GM19467 (cell line): ENCODE measurements around the gene CRELD2.

Experiments
- ATAC-seq: cut with Tn5 transposase; IDR thresholded peaks from one replicate; pipeline ENCODE4 v1.9.1; 2021; ENCODE audit warnings: mild to moderate bottlenecking, moderate library complexity; ENCODE audit not compliant: unreplicated experiment

CRELD2 gene

GRCh38 chr22:49928555-49929210, 10.2 kb downstream of the CRELD2 start:
- ATAC-seq = no peak

- ATAC-seq = no peak
Measured at GRCh38 chr22:49929211-49929979, 11.0 kb downstream of the CRELD2 start.

DNA sequence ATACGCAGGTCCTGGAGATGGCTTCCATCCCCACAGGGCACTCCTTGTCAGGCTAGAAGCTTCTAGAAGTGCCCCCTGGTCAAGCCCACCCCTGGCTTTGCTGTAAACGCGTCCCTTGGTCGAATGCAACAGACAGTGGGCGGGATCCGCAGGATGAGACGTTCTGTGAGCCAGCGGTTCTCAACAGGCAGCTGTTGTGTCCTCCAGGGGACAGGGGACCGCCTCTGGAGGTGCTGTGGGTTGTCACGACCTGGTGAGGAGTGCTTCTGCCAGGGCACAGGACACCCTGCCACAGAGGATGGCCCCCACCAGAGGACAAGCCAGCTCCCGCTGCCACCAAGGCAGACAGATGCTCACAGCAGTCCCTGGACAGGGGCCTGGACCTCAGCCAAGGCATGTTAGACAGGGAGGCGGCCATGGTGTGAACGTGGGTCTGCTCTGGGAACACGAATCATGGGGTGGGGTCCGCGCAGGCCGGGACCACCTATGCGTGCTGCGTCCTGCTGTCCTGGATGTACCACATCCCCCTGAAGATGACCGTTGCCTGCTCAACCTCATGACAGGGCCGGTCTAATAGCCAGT, 11.7 kb downstream of the CRELD2 start:
- no peak for ATAC-seq

GRCh38 chr22:49930596-49931412, 12.4 kb downstream of the CRELD2 start:
- ATAC-seq = no peak

DNA sequence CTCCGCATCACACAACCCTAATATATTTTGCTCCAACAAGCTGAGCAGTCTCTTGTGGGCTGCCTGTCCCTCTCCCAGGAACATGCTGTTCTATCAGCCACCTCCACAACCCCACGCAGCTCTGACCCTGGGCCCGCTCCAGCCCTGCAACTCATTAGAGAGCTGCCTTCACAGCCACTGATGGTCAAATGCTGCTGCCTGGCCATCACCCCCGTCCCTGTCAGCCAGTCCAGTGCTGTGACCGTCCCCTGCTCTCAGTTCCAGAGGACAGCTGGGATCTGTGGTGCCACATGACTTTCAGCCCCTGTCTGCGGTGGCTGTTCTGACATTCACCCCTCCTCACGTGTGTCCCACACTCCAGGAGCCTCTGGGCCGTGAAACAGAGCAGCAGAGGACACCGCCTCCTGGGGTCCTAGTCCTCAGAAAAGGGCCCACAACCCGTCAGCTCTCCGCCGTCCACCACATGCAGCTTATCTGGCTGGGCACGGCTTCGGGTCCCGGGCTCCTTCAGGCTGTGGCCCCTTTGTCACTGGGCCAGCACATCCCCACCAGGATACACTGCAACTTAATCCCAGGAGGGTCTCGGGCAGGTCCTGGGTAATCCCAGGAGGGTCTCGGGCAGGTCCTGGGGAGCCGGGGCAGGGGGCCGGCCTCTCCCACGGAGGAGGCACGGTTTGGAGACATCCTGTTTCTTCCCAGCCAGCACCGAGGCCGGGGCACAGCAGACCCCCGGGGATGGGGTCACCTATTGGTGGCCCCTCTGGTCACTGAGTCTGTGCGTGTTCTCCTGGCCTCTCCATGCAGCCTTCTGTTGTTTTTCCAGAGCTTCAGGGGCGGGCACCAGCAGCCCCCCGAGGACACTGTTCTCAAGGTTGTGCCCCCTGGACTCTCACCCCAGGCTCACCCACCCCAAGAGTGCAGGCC, 15.1 kb downstream of the CRELD2 start:
- ATAC-seq = no peak

- ATAC-seq = no peak
Measured at GRCh38 chr22:49934160-49934890, 15.9 kb downstream of the CRELD2 start.

DNA sequence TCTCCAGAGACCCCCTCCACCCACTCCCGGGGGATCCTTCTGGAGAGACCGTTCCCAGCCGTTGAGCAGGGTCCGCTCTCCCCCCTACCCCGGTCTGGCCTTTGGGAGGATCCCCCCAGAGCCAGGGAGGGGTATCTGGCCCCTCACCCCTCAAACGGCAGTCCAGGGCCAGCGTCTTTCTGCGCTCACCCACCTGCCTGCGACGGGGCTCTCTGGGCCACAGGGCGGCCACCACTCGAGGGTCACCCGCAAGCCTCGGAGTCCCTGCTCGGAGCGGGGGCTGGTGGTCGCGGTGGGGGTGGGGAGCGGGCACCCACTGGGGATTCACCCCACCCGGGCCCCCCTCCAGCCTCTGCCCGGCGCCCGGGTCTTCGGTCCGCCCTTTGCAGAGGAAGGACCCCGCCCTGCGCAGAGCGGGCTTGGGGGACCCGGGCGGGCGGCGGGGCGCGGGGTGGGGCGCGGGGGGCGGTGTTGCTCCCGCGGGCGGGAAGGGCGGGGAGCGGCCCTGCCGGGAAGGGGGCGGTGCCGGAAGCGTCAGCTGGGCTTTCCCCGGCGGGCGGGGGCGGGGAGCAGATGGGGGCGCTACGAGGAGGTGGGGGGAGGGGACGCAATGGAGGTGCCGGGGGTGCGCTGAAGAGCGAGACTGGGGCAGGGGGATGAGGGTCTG, 16.6 kb downstream of the CRELD2 start:
- ATAC-seq = no peak

DNA sequence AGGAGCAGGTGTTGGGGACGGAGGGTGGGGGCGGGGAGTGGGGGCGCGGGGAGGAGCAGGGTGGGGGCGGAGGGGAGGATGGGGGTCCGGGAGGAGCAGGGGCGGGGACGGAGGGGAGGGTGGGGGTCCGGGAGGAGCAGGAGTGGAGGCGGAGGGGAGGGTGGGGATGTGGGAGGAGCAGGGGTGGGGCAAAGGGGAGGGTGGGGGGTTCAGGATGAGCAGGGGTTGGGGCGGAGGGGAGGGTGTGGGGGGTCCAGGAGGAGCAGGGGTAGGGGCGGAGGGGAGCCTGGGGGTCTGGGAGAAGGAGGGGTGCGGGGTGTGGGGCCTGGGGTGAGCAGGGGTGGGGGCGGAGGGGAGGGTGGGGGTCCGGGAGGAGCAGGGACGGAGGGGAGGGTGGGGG, 17.1 kb downstream of the CRELD2 start:
- ATAC-seq = no peak

GRCh38 chr22:49936018-49936972, 17.9 kb downstream of the CRELD2 start:
- ATAC-seq = peak; percentile 44

DNA sequence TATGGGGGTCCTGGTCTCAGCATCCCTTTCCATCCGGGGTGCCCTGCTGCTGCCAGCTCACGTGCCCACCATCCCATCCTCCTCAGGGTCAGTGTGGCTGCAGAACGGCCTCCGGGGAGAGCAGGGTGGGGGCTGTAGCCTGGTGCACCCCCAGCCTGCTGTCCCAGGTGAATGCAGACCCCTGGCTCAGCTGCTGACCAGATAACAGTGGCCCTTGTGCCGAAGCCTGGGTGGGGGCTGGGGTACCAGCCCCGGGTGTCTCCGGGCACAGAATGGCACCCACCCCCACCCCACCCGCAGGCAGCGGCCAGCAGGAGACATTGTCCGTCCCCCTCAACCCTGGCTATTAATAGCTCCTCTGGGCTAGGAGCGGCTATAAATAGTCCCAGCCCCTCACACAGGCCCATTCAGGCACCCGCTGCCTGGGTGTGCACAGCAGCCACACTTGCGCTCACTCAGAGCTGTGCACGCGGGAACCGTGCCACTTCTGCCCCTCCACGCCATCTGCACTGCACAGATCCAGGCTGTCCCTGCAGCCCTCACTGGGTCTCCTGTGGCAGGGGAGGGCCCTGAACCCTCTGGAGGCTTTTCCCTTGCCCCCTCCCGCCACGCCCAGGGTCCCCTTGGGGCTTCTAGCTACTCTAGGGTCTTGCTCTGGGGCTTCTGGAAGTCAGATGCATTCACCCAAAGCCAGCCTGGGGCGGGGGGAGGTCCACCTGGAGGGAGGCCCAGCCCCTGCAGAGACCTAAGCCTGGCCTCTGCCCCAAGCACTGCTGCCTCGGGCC, 18.7 kb downstream of the CRELD2 start:
- ATAC-seq = no peak

DNA sequence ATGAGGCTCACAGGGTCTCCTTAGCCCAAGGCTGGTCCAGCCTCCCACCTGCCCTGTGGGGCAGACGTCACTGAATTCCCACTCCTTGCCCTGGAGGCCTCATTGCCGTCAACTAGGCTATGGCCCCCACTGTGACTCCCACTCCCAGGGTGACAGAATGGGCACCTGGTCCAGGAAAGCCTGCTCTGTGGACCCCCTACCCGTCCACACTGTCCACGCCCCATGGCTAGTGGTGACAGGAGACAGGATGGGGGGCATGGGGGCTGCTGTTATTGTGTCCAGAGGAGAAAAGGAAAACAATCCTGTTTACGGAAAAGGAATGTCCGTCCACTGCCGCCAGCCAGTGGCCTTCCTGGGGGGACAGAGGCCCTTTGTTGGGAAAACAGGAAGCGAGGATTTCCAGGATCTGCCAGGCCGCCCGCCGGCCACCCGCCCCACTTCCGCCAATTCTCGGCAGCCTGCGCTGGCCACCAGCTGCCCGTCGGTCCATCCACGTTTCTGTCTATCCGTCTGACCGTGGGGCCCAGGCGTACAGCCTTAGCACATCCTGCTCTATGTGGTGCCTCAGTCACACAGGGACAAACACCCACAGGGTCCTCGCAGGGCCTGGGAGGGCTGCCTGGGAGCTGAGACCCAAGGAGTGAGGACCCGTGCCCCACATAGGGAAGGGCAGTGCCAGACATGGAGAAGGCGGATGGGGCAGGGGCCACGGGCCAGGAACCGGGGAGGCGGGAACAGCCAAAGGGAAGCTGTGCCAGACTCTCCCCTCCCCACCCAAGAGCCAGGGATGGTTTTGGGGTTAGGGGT, 19.5 kb downstream of the CRELD2 start:
- ATAC-seq = no peak

- ATAC-seq = no peak
Measured at GRCh38 chr22:49938565-49939136, 20.2 kb downstream of the CRELD2 start.

GRCh38 chr22:49941507-49942316, 23.3 kb downstream of the CRELD2 start:
- ATAC-seq = no peak

DNA sequence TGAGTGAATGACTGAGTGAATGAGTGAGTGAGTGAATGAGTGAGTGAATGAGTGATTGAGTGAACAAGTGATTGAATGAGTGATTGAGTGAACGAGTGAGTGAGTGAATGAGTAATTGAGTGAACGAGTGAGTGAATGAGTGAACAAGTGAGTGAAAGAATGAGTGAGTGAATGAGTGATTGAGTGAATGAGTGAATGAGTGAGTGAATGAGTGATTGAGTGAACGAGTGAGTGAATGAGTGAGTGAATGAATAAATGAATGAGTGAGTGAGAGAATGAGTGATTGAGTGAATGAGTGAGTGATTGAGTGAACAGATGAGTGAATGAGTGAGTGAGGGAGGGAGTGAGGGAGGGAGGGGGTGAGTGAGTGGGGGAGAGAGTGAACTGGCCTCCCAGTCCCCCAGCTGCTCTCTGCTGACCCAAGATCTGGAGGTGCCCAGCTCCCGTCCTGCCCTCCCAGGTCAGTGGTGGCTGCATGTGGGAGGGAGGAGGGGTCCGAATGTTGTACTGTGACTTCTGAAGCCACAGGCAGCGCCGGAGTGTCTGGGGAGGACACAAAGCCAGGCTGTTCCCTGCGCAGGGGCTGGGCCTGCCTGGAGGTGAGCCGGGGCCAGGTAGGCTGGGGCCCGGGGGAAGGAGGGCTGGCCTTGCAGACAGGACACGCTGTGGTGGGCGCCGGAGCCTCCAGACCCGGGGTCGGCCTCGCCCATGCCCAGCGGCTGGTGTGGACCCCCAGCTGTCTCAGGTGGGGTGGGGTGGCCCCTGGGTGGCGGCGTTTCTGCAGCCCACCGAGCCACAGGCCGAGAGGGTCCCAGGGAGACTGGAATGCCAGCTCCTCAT, 24.4 kb downstream of the CRELD2 start:
- ATAC-seq = no peak
